IMR-90 (cell line): Measurements from ENCODE around the gene POTEM. TPM values are rescaled to one million over a fixed set of nuclear protein-coding genes. Genes with fewer than 3 reads are reported as not detected.
"Not testable (repeated sequence)": the region's sequence is repeated elsewhere in the genome, so short reads cannot be mapped to it uniquely, and the experiment has no call there.

ENCODE experiments used
- ATAC-seq: fragments of 200-7000 bp; cut with Tn5 transposase; 2 replicates; pipeline ENCODE4 v1.9.1; 2020; ENCODE audit warnings: low read depth, mild to moderate bottlenecking, moderate library complexity
- BruUV-seq: library from RNA; stranded (reverse); fragments of 400-500 nt; replicated peaks from 2 replicates; lab custom pipeline; 2021; lab: Mats Ljungman, UMichigan
- CTCF ChIA-PET: fragments of 300-600 bp; formaldehyde crosslinking; extraction: SDS; loops from one replicate; lab custom pipeline; 2021; ENCODE audit warnings: antibody characterized with exemption; lab: Yijun Ruan, JAX
- POLR2A ChIA-PET: fragments of 300-600 bp; sonication (Branson Sonifier 250); formaldehyde crosslinking; loops from one replicate; lab custom pipeline; 2022; ENCODE audit warnings: antibody characterized with exemption; ENCODE audit not compliant: unreplicated experiment; lab: Charles Lee
- DNase-seq: peaks from one replicate; pipeline ENCODE4 v3.0.0; 2013
- H2AFZ ChIP-seq: replicated peaks from 2 replicates; pipeline ENCODE3; 2013; ENCODE audit warnings: low read length, mild to moderate bottlenecking; ENCODE audit not compliant: poor library complexity
- H2AK5ac ChIP-seq: 2 replicates; pipeline ENCODE4 v1.6.1; 2013; ENCODE audit warnings: low read depth, low read length, inconsistent platforms
- H2AK9ac ChIP-seq: replicated peaks from 2 replicates; pipeline ENCODE3; 2013; ENCODE audit warnings: mild to moderate bottlenecking, low read depth, low read length, moderate library complexity; ENCODE audit not compliant: poor library complexity
- H2BK120ac ChIP-seq: 2 replicates; pipeline ENCODE4 v1.6.1; 2013; ENCODE audit warnings: low read depth, low read length, inconsistent platforms
- H2BK15ac ChIP-seq: 3 replicates; pipeline ENCODE4 v1.6.1; 2013; ENCODE audit warnings: low read depth, low read length, inconsistent platforms
- H2BK20ac ChIP-seq: 2 replicates; pipeline ENCODE4 v1.6.1; 2013; ENCODE audit warnings: low read depth, mild to moderate bottlenecking, inconsistent platforms, low read length, moderate library complexity
- H2BK5ac ChIP-seq: 2 replicates; pipeline ENCODE4 v1.6.1; 2013; ENCODE audit warnings: mild to moderate bottlenecking, low read depth, low read length, inconsistent platforms; ENCODE audit not compliant: poor library complexity, severe bottlenecking
- H3K14ac ChIP-seq: replicated peaks from 2 replicates; pipeline ENCODE4 v1.6.1; 2013; ENCODE audit warnings: low read depth, low read length, inconsistent platforms
- H3K18ac ChIP-seq: 2 replicates; pipeline ENCODE4 v1.6.1; 2013; ENCODE audit warnings: low read depth, low read length, control low read depth
- H3K23ac ChIP-seq: 2 replicates; pipeline ENCODE4 v1.6.1; 2013; ENCODE audit warnings: low read depth, low read length, inconsistent platforms
- H3K27ac ChIP-seq: 2 replicates; pipeline ENCODE4 v1.5.1; 2013; ENCODE audit warnings: mild to moderate bottlenecking, control low read depth, low read length; ENCODE audit not compliant: insufficient read depth
- H3K27me3 ChIP-seq: 2 replicates; pipeline ENCODE4 v1.6.1; 2013; ENCODE audit warnings: low read length; ENCODE audit not compliant: control insufficient read depth, insufficient read depth
- H3K36me3 ChIP-seq: 2 replicates; pipeline ENCODE4 v1.6.1; 2013; ENCODE audit warnings: low read length, mixed read lengths; ENCODE audit not compliant: control insufficient read depth, insufficient read depth
- H3K4ac ChIP-seq: 2 replicates; pipeline ENCODE4 v1.6.1; 2013; ENCODE audit warnings: low read depth, low read length, inconsistent platforms
- H3K4me1 ChIP-seq: 2 replicates; pipeline ENCODE4 v1.6.1; 2013; ENCODE audit warnings: low read length, mixed read lengths; ENCODE audit not compliant: control insufficient read depth, insufficient read depth
- H3K4me2 ChIP-seq: 2 replicates; pipeline ENCODE4 v1.6.1; 2013; ENCODE audit warnings: low read depth, mild to moderate bottlenecking, control low read depth, low read length, moderate library complexity
- H3K4me3 ChIP-seq: 2 replicates; pipeline ENCODE4 v1.5.1; 2013; ENCODE audit warnings: low read depth, mild to moderate bottlenecking, control low read depth, low read length, moderate library complexity; ENCODE audit not compliant: insufficient read depth
- H3K56ac ChIP-seq: 2 replicates; pipeline ENCODE4 v1.6.1; 2013; ENCODE audit warnings: low read length, inconsistent platforms; ENCODE audit not compliant: insufficient read depth; ENCODE audit errors: extremely low read depth
- H3K79me1 ChIP-seq, 2 experiments: 2 replicates each; pipeline ENCODE4 v1.6.1; 2013; ENCODE audit warnings: low read length in 2 of 2, inconsistent platforms in 1 of 2, low read depth in 1 of 2
- H3K9ac ChIP-seq: 2 replicates; pipeline ENCODE4 v1.6.1; 2013; ENCODE audit warnings: low read depth, low read length, control low read depth
- H3K9me1 ChIP-seq: 2 replicates; pipeline ENCODE4 v1.6.1; 2013; ENCODE audit warnings: low read length, inconsistent platforms; ENCODE audit not compliant: insufficient read depth
- H3K9me3 ChIP-seq: 2 replicates; pipeline ENCODE4 v1.6.1; 2013; ENCODE audit warnings: low read length; ENCODE audit not compliant: control insufficient read depth, insufficient read depth
- H4K20me1 ChIP-seq: 2 replicates; pipeline ENCODE4 v1.6.1; 2013; ENCODE audit warnings: low read length, inconsistent platforms; ENCODE audit not compliant: insufficient read depth
- H4K5ac ChIP-seq: 2 replicates; pipeline ENCODE4 v1.6.1; 2013; ENCODE audit warnings: mild to moderate bottlenecking, low read depth, low read length, control low read depth
- H4K8ac ChIP-seq, 2 experiments: 2 replicates each; pipeline ENCODE4 v1.6.1; 2013; ENCODE audit warnings: low read depth in 2 of 2, low read length in 2 of 2, control low read depth in 1 of 2, inconsistent platforms in 1 of 2
- H4K91ac ChIP-seq: 2 replicates; pipeline ENCODE4 v1.6.1; 2013; ENCODE audit warnings: low read depth, low read length, inconsistent platforms; ENCODE audit not compliant: insufficient read depth
- WGBS, 2 experiments: methylation state at CpG; one replicate each; pipeline versions ENCODE4 v1.1.5 to v1.1.7; 2013; ENCODE audit warnings: missing lambda C conversion rate in 2 of 2; ENCODE audit not compliant: insufficient read length in 1 of 2; ENCODE audit errors: extremely low coverage in 2 of 2; 5-methylcytosine and 5-hydroxymethylcytosine counted together
- dilution Hi-C: fragments of 300-500 bp; cut with HindIII; formaldehyde crosslinking; loops from one replicate; pipeline ENCODE4 v1.14.3; 2018; ENCODE audit warnings: low sequenced_read_pairs; ENCODE audit not compliant: unreplicated experiment
- in situ Hi-C: fragments of 300-500 bp; cut with MboI; formaldehyde crosslinking; loops from 3 replicates; pipeline ENCODE4 v1.14.3; 2019; ENCODE audit warnings: low sequenced_read_pairs, inconsistent platforms, mixed read lengths
- intact Hi-C: fragments of 100-400 bp; cut with micrococcal nuclease; formaldehyde crosslinking; loops from 2 replicates; pipeline ENCODE4 v1.10.0; 2022
- polyA plus RNA-seq, 3 experiments: library from polyadenylated mRNA; depleted of rRNA; stranded (reverse); fragments of >200 nt; gene quantifications; 2 replicates each; pipeline ENCODE4 v1.2.3, GENCODE V29; 2012; ENCODE audit warnings: low replicate concordance in 1 of 3
- total RNA-seq: library from RNA; depleted of rRNA; stranded (reverse); fragments of >200 nt; gene quantifications from 2 replicates; pipeline ENCODE4 v1.2.3, GENCODE V29; 2012

The POTEM gene
- total and polyA plus RNA-seq, 2 of the 4 experiments (the other 2 are of a cell fraction), result not detected

DNA sequence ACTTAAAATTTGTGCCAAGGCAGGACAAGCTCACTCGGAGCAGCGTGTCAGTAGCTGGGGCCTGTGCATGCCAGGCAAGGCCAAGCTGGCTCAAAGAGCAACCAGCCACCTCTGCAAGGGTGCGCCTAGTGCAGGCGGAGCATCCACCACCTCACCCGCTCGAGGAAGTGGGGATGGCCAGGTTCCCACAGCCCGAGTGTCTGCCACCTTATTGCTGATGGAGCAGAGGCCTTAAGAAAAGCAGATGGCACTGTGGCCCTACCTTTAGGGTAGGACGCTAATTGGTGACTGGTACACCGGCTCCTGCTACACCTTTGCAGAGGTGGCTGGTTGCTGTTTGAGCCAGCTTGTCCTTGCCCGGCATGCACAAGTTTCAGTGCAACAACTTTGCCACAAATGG, 43.8 kb downstream of the POTEM start:
- H3K27me3 ChIP-seq, H3K56ac ChIP-seq, H3K4me2 ChIP-seq, in situ Hi-C loops, H3K4me1 ChIP-seq, dilution Hi-C loops, H3K9me3 ChIP-seq, H3K4me3 ChIP-seq, H4K8ac ChIP-seq, H3K14ac ChIP-seq, H3K79me1 ChIP-seq, H3K36me3 ChIP-seq, H2AK5ac ChIP-seq, H4K20me1 ChIP-seq, H3K9ac ChIP-seq, H3K9me1 ChIP-seq, H3K18ac ChIP-seq, H2BK20ac ChIP-seq, POLR2A ChIA-PET, ATAC-seq, H2BK5ac ChIP-seq, CTCF ChIA-PET, DNase-seq, H3K27ac ChIP-seq, H4K91ac ChIP-seq, H2BK120ac ChIP-seq, intact Hi-C loops, H2AFZ ChIP-seq, BruUV-seq, H3K23ac ChIP-seq, H4K5ac ChIP-seq, H2BK15ac ChIP-seq, H2AK9ac ChIP-seq, H3K4ac ChIP-seq: not testable (repeated sequence)
- whole genome bisulfite sequencing, 2 experiments, result no CpG with 5 or more reads among the region's 10 CpGs

DNA sequence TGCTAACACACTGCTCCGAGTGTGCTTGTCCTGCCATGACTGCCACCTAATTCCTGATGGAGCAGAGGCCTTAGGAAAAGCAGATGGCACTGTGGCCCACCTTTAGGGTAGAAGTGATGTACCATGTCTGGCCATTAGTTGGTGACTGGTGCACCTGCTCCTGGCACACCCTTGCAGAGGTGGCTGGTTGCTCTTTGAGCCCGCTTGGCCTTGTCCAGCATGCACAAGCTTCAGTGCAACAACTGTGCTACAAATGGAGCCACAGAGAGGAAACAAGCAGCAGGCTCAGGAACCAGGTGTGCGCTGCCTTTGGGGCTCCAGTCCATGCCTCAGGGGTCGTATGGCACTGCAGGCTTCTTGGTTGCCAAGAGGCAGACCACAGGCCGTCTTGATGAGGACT, 44.5 kb downstream of the POTEM start:
- H2BK5ac ChIP-seq, H3K4me1 ChIP-seq, H3K9me1 ChIP-seq, CTCF ChIA-PET, H2AFZ ChIP-seq, in situ Hi-C loops, H2AK9ac ChIP-seq, H4K8ac ChIP-seq, H3K79me1 ChIP-seq, H3K4me3 ChIP-seq, H4K5ac ChIP-seq, H4K91ac ChIP-seq, intact Hi-C loops, H2BK120ac ChIP-seq, H3K27me3 ChIP-seq, BruUV-seq, H3K14ac ChIP-seq, H3K4ac ChIP-seq, H2BK20ac ChIP-seq, H3K27ac ChIP-seq, H4K20me1 ChIP-seq, H3K9me3 ChIP-seq, H3K9ac ChIP-seq, H3K18ac ChIP-seq, H3K23ac ChIP-seq, H3K36me3 ChIP-seq, H3K56ac ChIP-seq, H2BK15ac ChIP-seq, dilution Hi-C loops, H2AK5ac ChIP-seq, DNase-seq, H3K4me2 ChIP-seq, ATAC-seq, POLR2A ChIA-PET: not testable (repeated sequence)
- WGBS, 2 experiments, result no CpG with 5 or more reads among the region's 5 CpGs
